Neural cell (in vitro differentiated cells): ENCODE measurements around the gene ATP13A5. TPM values are rescaled to one million over a fixed set of nuclear protein-coding genes. Genes with fewer than 3 reads are reported as not detected.

ENCODE experiments used
- H2AFZ ChIP-seq: fragments of 200-600, 300-800 bp; sonication (generic), shearing (Covaris generic); 2 replicates; pipeline ENCODE4 v1.6.0; 2014; ENCODE audit warnings: low read depth, mild to moderate bottlenecking, antibody characterized with exemption, low read length, moderate library complexity
- H3F3A ChIP-seq: fragments of 200-600 bp; shearing (Covaris generic); 2 replicates; pipeline ENCODE4 v1.6.1; 2016; ENCODE audit warnings: mild to moderate bottlenecking, moderate library complexity, mixed read lengths, antibody characterized with exemption, low read length; ENCODE audit not compliant: insufficient read depth, poor library complexity, severe bottlenecking
- H3K27ac ChIP-seq: fragments of 200-600, 300-800 bp; sonication (generic), shearing (Covaris generic); 2 replicates; pipeline ENCODE4 v1.5.1; 2014; ENCODE audit warnings: mild to moderate bottlenecking, low read length, moderate library complexity
- H3K27me3 ChIP-seq: fragments of 300-800, 200-600 bp; sonication (generic), shearing (Covaris generic); 2 replicates; pipeline ENCODE4 v1.6.0; 2014; ENCODE audit warnings: mild to moderate bottlenecking, low read depth, low read length, moderate library complexity; ENCODE audit not compliant: insufficient read depth
- H3K36me3 ChIP-seq: fragments of 300-800, 200-600 bp; sonication (generic), shearing (Covaris generic); 2 replicates; pipeline ENCODE4 v1.5.1; 2014; ENCODE audit warnings: mild to moderate bottlenecking, antibody characterized with exemption, low read length, moderate library complexity; ENCODE audit not compliant: insufficient read depth
- H3K4me2 ChIP-seq: fragments of 300-800, 200-600 bp; sonication (generic), shearing (Covaris generic); 2 replicates; pipeline ENCODE4 v1.6.0; 2014; ENCODE audit warnings: mild to moderate bottlenecking, low read length
- H3K4me3 ChIP-seq: fragments of 300-800, 200-600 bp; sonication (generic), shearing (Covaris generic); 2 replicates; pipeline ENCODE4 v1.5.1; 2014; ENCODE audit warnings: mild to moderate bottlenecking, low read length, moderate library complexity
- H3K79me2 ChIP-seq: fragments of 200-600 bp; shearing (Covaris generic); replicated peaks from 2 replicates; pipeline ENCODE4 v1.6.0; 2014; ENCODE audit warnings: mild to moderate bottlenecking, low read length, moderate library complexity; ENCODE audit not compliant: insufficient read depth
- H3K9ac ChIP-seq: fragments of 300-800, 200-600 bp; sonication (generic), shearing (Covaris generic); 2 replicates; pipeline ENCODE4 v1.6.1; 2016; ENCODE audit warnings: mild to moderate bottlenecking, low read length, mixed read lengths
- H3K9me2 ChIP-seq: fragments of 200-600 bp; shearing (Covaris generic); 2 replicates; pipeline ENCODE4 v1.6.1; 2016; ENCODE audit warnings: mild to moderate bottlenecking, low read length, mixed read lengths; ENCODE audit not compliant: insufficient read depth
- H3K9me3 ChIP-seq: fragments of 200-600, 300-800 bp; sonication (generic), shearing (Covaris generic); 2 replicates; pipeline ENCODE4 v1.6.1; 2016; ENCODE audit warnings: mild to moderate bottlenecking, mixed run types, low read length, moderate library complexity, mixed read lengths
- H4K20me1 ChIP-seq: fragments of 200-600 bp; shearing (Covaris generic); 2 replicates; pipeline ENCODE4 v1.6.1; 2016; ENCODE audit warnings: mild to moderate bottlenecking, mixed run types; ENCODE audit not compliant: insufficient read depth
- EP300 ChIP-seq: fragments of 450-650 bp; conservative IDR thresholded peaks from 2 replicates; pipeline ENCODE4 v1.6.1; 2014; ENCODE audit warnings: antibody characterized with exemption, mild to moderate bottlenecking, moderate library complexity; ENCODE audit not compliant: poor library complexity, severe bottlenecking
- EZH2 ChIP-seq: fragments of 200-600, 300-800 bp; shearing (Covaris generic), sonication (generic); IDR thresholded peaks from 2 replicates; pipeline ENCODE4 v1.6.1; 2014; ENCODE audit warnings: antibody characterized with exemption, low read length, borderline replicate concordance, mild to moderate bottlenecking; ENCODE audit not compliant: insufficient read depth, poor library complexity, severe bottlenecking
- MXI1 ChIP-seq: fragments of 450-650 bp; conservative IDR thresholded peaks from 2 replicates; pipeline ENCODE4 v1.6.1; 2014; ENCODE audit warnings: antibody characterized with exemption, mild to moderate bottlenecking; ENCODE audit not compliant: poor library complexity, severe bottlenecking
- POLR2AphosphoS5 ChIP-seq: IDR thresholded peaks from 2 replicates; pipeline ENCODE4 v1.6.1; 2012
- RAD21 ChIP-seq: fragments of 450-650 bp; conservative IDR thresholded peaks from 2 replicates; pipeline ENCODE4 v1.6.1; 2014; ENCODE audit warnings: antibody characterized with exemption, mild to moderate bottlenecking, moderate library complexity
- SMC3 ChIP-seq: fragments of 450-650 bp; conservative IDR thresholded peaks from 2 replicates; pipeline ENCODE4 v1.6.1; 2014; ENCODE audit warnings: antibody characterized with exemption, mild to moderate bottlenecking, moderate library complexity; ENCODE audit not compliant: poor library complexity
- TAF1 ChIP-seq: IDR thresholded peaks from 2 replicates; pipeline ENCODE4 v1.6.1; 2012; ENCODE audit warnings: low read depth
- polyA plus RNA-seq: library from polyadenylated mRNA; depleted of rRNA; stranded (reverse); fragments of >200 nt; gene quantifications from 2 replicates; pipeline ENCODE4 v1.2.3, GENCODE V29; 2014
- TF ChIP-seq, protein P1 (sequence below): IDR thresholded peaks from 2 replicates; pipeline ENCODE4 v1.6.1; 2012; ENCODE audit warnings: borderline replicate concordance
- TF ChIP-seq, protein P2 (sequence below): fragments of 450-650 bp; IDR thresholded peaks from 2 replicates; pipeline ENCODE4 v1.5.1; 2014; ENCODE audit warnings: antibody characterized with exemption, mild to moderate bottlenecking, moderate library complexity; ENCODE audit not compliant: poor library complexity, severe bottlenecking

ATP13A5 gene
- polyA plus RNA-seq, 1 donor from 2014 or later, result 0.28 TPM

DNA sequence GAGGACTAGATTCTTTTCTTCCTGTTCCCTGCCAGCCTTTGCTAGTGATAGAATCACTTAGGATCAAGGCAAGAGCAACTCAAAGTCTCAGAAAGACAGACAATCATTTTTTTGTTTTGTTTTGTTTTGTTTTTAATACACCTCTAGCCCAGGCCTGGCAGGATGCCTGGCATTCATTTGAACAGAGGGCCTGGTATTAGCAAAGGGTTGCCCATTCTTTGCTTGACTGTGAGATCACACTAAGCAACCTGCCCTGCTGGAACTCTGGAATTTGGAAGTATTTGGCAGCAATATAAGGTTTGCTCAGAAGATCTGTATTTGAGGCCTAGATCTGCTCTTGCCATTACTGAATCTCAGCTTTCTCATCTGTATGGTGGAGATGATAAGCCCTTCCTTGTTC lies 21.8 kb upstream of the ATP13A5 start:
- Histone ChIP-seq H3K79me2 (no peaks in the 10 kb centered on the region), H3K4me2 (no peak overlapping the region), H3K4me3 (no peak overlapping the region), H3K36me3 (no peaks in the 10 kb centered on the region), H3K9ac (no peak overlapping the region), H3K27ac (no peak overlapping the region), H3K9me2 (no peaks in the 10 kb centered on the region), H2AFZ (no peak overlapping the region), H3K27me3 (no peaks in the 10 kb centered on the region), H3F3A (no peaks in the 10 kb centered on the region), H4K20me1 (no peaks in the 10 kb centered on the region), H3K9me3 (no peaks in the 10 kb centered on the region)
- TF ChIP-seq EP300 (no peak), SMC3 (no peak), MXI1 (no peak), TAF1 (no peak)
- TF ChIP-seq, protein P1, sequence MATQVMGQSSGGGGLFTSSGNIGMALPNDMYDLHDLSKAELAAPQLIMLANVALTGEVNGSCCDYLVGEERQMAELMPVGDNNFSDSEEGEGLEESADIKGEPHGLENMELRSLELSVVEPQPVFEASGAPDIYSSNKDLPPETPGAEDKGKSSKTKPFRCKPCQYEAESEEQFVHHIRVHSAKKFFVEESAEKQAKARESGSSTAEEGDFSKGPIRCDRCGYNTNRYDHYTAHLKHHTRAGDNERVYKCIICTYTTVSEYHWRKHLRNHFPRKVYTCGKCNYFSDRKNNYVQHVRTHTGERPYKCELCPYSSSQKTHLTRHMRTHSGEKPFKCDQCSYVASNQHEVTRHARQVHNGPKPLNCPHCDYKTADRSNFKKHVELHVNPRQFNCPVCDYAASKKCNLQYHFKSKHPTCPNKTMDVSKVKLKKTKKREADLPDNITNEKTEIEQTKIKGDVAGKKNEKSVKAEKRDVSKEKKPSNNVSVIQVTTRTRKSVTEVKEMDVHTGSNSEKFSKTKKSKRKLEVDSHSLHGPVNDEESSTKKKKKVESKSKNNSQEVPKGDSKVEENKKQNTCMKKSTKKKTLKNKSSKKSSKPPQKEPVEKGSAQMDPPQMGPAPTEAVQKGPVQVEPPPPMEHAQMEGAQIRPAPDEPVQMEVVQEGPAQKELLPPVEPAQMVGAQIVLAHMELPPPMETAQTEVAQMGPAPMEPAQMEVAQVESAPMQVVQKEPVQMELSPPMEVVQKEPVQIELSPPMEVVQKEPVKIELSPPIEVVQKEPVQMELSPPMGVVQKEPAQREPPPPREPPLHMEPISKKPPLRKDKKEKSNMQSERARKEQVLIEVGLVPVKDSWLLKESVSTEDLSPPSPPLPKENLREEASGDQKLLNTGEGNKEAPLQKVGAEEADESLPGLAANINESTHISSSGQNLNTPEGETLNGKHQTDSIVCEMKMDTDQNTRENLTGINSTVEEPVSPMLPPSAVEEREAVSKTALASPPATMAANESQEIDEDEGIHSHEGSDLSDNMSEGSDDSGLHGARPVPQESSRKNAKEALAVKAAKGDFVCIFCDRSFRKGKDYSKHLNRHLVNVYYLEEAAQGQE, result no peak

DNA sequence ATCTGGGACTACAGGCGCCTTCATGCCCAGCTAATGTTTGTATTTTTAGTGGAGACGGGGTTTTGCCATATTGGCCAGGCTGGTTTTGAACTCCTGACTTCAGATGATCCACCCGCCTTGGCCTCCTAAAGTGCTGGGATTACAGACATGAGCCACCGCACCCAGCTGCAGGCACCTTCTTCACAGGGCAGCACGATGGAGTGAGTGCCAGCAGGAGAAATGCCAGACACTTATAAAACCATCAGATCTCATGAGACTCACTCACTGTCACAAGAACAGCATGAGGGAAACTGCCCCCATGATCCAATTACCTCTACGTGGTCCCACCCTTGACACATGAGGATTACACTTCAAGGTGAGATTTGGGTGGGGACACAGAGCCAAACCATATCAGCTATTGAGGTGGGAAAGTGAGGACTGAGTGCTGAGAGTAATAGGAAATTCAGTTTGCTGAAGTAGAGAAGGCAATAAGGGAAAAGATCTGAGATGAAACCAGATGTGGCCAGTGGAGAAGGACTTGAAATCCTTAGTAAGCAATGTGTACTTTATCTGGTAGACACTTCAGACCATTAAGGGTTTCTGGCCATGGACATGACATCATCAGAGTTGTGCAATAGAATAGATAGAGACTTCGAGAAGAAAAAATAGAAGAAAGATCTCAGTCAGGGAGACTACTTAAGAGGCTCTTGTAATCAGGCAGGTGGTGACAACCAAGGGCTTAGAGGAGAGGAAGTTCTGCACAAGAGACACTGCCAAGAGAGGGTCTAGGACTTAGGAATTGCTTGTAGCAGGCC lies 18.1 kb upstream of the ATP13A5 start:
- Histone ChIP-seq H3K9ac (no peak overlapping the region), H3K79me2 (no peaks in the 10 kb centered on the region), H3K27me3 (no peaks in the 10 kb centered on the region), H3K27ac (no peak overlapping the region), H2AFZ (no peak overlapping the region), H3K36me3 (no peaks in the 10 kb centered on the region), H3K9me2 (no peaks in the 10 kb centered on the region), H3F3A (no peaks in the 10 kb centered on the region), H3K4me3 (no peak overlapping the region), H4K20me1 (no peaks in the 10 kb centered on the region), H3K9me3 (no peaks in the 10 kb centered on the region), H3K4me2 (no peak overlapping the region)
- TF ChIP-seq POLR2AphosphoS5 (no peak), EZH2 (no peak), RAD21 (no peak), EP300 (no peak), TAF1 (no peak), SMC3 (no peak), MXI1 (no peak)
- TF ChIP-seq, protein P1, result no peak
- TF ChIP-seq, protein P2, sequence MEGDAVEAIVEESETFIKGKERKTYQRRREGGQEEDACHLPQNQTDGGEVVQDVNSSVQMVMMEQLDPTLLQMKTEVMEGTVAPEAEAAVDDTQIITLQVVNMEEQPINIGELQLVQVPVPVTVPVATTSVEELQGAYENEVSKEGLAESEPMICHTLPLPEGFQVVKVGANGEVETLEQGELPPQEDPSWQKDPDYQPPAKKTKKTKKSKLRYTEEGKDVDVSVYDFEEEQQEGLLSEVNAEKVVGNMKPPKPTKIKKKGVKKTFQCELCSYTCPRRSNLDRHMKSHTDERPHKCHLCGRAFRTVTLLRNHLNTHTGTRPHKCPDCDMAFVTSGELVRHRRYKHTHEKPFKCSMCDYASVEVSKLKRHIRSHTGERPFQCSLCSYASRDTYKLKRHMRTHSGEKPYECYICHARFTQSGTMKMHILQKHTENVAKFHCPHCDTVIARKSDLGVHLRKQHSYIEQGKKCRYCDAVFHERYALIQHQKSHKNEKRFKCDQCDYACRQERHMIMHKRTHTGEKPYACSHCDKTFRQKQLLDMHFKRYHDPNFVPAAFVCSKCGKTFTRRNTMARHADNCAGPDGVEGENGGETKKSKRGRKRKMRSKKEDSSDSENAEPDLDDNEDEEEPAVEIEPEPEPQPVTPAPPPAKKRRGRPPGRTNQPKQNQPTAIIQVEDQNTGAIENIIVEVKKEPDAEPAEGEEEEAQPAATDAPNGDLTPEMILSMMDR, result no peak
